Nephron progenitor cell (in vitro differentiated cells): Measurements from ENCODE around the gene SLC49A4.

Experiments
- DNase-seq: peaks from one replicate; pipeline ENCODE4 v3.0.0; 2021
- H3K27ac Mint-ChIP-seq: 2 replicates; pipeline ENCODE4 v1.8.0; 2021; ENCODE audit warnings: mild to moderate bottlenecking, moderate library complexity, mixed read lengths
- H3K27me3 Mint-ChIP-seq: 2 replicates; pipeline ENCODE4 v1.8.0; 2021; ENCODE audit warnings: mild to moderate bottlenecking, low read depth, mixed read lengths; ENCODE audit not compliant: poor library complexity
- H3K36me3 Mint-ChIP-seq: 2 replicates; pipeline ENCODE4 v1.8.0; 2021; ENCODE audit warnings: low read depth, mixed read lengths
- H3K4me1 Mint-ChIP-seq: 2 replicates; pipeline ENCODE4 v1.8.0; 2021; ENCODE audit warnings: mixed read lengths
- H3K4me3 Mint-ChIP-seq: 2 replicates; pipeline ENCODE4 v1.8.0; 2021; ENCODE audit warnings: mild to moderate bottlenecking, moderate library complexity, mixed read lengths
- H3K9me3 Mint-ChIP-seq: 2 replicates; pipeline ENCODE4 v1.8.0; 2021; ENCODE audit warnings: mild to moderate bottlenecking, moderate library complexity, mixed read lengths
- CTCF ChIP-seq: fragments of 200-600 bp; sonication (generic); IDR thresholded peaks from 2 replicates; pipeline ENCODE4 v1.5.0; 2021; ENCODE audit warnings: antibody characterized with exemption

The SLC49A4 gene

DNA sequence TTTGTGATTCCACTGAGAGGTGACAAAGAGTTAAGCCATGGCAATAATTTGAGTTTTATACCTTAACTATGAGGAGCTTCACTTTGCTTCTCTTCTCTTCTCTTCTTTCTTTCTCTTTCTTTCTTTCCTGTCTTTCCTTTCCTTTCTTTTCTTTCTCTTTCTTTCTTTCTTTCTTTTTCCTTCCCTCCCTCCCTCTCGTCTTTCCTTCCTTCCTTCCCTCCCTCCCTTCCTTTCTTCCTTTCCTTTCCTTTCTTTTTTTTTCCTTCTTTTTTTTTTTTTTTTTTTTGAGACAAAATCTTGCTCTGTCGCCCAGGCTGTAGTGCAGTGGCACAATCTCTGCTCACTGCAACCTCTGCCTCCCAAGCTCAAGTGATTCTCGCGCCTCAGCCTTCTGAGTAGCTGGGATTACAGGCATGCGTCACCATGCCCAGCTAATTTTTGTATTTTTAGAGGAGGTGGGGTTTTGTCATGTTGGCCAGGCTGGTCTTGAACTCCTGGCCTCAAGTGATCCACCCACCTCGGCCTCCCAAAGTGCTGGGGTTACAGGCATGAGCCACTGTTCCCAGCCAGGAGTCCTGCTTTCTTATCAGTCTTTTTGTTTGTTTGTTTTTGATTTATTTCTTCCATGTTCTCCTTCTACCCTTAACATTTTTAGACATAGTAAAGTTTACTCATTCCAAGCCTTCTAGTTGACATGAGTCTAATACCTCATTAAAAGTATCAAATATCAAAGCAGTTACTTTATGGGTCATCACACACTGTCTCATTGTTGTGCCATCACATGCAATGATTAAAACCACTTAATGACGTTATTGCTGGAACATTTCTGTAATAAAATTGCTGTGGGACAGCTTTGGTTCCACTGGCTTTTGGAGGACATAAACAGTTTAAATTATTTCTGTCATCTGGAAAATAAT is 29.9 kb downstream of the SLC49A4 start:
- H3K27ac Mint-ChIP-seq: no peak overlapping the region
- TF ChIP-seq CTCF: no peak
- no peak for DNase-seq

DNA sequence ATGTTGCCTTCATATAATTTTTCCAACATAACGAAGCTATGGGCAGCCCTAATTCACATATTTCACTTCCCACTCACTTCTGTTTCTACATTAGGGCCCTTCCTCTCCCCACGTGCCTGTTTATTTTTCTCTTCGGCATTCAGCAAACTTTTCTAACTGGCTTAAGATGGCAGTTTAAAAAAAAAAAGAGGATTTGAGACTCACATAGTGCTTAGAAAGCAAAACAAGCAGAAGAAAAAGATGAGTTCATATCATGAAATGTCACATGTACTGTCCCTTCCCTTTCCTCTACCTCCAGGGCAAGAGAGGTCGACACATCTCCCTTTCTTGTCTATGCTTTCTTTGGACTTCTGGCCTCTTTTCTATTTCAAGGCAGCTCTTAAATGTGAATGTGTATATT is 30.6 kb downstream of the SLC49A4 start:
- DNase-seq: no peak
- Mint-ChIP-seq H3K27ac (peak overlapping the region; percentile 1), H3K4me1 (peaks cover 6% of the 10 kb centered on the region), H3K4me3 (no peak overlapping the region), H3K27me3 (no peaks in the 10 kb centered on the region), H3K36me3 (peaks cover 38% of the 10 kb centered on the region), H3K9me3 (no peaks in the 10 kb centered on the region)
- TF ChIP-seq CTCF: no peak

More for the DNA sequence above, 29.9 kb downstream of the SLC49A4 start:
- H3K4me3 Mint-ChIP-seq: no peak overlapping the region
- peaks cover 38% of the 10 kb centered on the region for H3K36me3 Mint-ChIP-seq
- no peaks in the 10 kb centered on the region for H3K9me3 Mint-ChIP-seq
- H3K27me3 Mint-ChIP-seq: no peaks in the 10 kb centered on the region
- H3K4me1 Mint-ChIP-seq: peaks cover 6% of the 10 kb centered on the region

GRCh38 chr3:122826278-122826677 is 31.4 kb downstream of the SLC49A4 start:
- no peak for TF ChIP-seq CTCF
- DNase-seq: no peak
- Mint-ChIP-seq H3K9me3 (no peaks in the 10 kb centered on the region), H3K4me3 (no peak overlapping the region), H3K36me3 (peaks cover 35% of the 10 kb centered on the region), H3K4me1 (peaks cover 6% of the 10 kb centered on the region), H3K27me3 (no peaks in the 10 kb centered on the region), H3K27ac (no peak overlapping the region)

DNA sequence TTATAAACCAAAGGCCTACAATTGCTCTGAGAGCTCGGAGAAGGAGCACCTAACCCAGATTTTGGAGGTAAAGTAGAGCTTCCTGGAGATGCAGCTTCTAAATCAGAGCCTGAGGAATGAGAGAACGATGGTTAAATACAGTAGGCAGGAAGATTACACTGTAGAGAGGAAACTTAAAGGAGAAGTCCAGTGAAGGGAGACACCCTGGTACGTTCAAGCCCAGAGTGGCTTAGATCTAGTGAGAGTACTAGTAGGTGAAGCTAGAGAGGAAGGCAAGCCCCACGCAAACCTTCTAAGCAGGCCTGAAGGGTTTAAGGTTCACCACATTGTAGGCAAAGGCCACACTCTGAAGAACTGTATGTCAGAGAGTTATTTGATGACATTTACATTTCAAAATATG is 33.4 kb downstream of the SLC49A4 start:
- Mint-ChIP-seq H3K36me3 (peaks cover 37% of the 10 kb centered on the region), H3K27me3 (no peaks in the 10 kb centered on the region), H3K9me3 (no peaks in the 10 kb centered on the region), H3K4me3 (no peak overlapping the region), H3K4me1 (peaks cover 6% of the 10 kb centered on the region), H3K27ac (no peak overlapping the region)
- no peak for DNase-seq
- TF ChIP-seq CTCF: no peak

DNA sequence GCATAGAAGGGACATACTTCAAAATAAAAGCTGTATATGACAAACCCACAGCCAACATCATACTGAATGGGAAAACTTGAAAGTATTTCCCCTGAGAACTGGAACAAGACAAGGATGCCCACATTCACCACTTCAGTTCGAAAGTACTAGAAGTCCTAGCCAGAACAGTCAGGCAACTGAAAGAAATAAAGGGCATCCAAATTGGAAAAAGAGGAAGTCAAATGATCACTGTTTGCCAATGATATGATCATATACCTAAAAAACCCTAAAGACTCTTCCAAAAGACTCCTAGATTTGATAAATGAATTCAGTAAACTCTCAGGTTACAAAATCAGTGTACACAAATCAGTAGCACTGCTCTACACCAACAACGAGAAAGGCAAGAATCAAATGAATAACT is 40.7 kb downstream of the SLC49A4 start:
- no peaks in the 10 kb centered on the region for H3K4me1 Mint-ChIP-seq
- H3K4me3 Mint-ChIP-seq: no peak overlapping the region
- H3K27me3 Mint-ChIP-seq: no peaks in the 10 kb centered on the region
- TF ChIP-seq CTCF: no peak
- DNase-seq: no peak
- H3K36me3 Mint-ChIP-seq: peaks cover 54% of the 10 kb centered on the region
- H3K9me3 Mint-ChIP-seq: peaks cover 34% of the 10 kb centered on the region
- H3K27ac Mint-ChIP-seq: no peak overlapping the region

DNA sequence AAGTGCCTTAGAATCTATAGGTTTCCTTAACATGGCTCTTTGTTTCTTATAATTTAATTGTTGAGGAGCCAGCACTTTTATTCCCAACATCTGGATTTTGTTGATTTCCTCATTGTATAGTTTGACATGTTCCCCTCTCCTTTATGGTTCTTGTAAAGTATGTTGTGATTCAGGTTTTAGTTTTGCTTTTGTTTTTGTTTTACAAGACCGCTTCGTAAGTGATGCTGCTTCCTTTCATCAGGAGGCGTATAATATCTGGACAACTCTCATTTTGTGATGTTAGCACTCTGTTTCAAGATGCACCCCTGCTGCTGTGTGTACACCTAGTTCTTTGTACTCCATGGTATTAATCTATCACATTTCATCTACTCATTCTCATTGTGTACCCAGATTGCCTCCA is 48.7 kb downstream of the SLC49A4 start:
- peaks cover 10% of the 10 kb centered on the region for H3K9me3 Mint-ChIP-seq
- no peak for DNase-seq
- no peak overlapping the region for H3K4me3 Mint-ChIP-seq
- no peak overlapping the region for H3K27ac Mint-ChIP-seq
- peaks cover 52% of the 10 kb centered on the region for H3K36me3 Mint-ChIP-seq
- no peaks in the 10 kb centered on the region for H3K27me3 Mint-ChIP-seq
- TF ChIP-seq CTCF: no peak
- no peaks in the 10 kb centered on the region for H3K4me1 Mint-ChIP-seq
